ENCODE data around the gene HPSE2.

- TF ChIP-seq CTCF (IDR thresholded peaks at IDR 0.05) = no peak
- TF ChIP-seq EZH2 (IDR thresholded peaks at IDR 0.05; ENCODE audit: borderline replicate concordance, insufficient read depth, low read depth, low read length, poor library complexity, severe bottlenecking) = no peak
Measured at GRCh38 chr10:98694014-98694413, 541.6 kb downstream of the HPSE2 start.
